ENCODE results near the gene PRR36. TPM values are rescaled to one million over a fixed set of nuclear protein-coding genes. Genes with fewer than 3 reads are reported as not detected.
A peak's percentile ranks its signal among the peaks of the same experiment; 100 is the strongest.

PRR36 gene
- under 1 TPM; 0.14 to 0.19 TPM for total RNA-seq

GRCh38 chr19:7874076-7874896 lies at the start of gene PRR36:
PRR36 (minus strand) TSS chr19:7874390; CDS start chr19:7873689, 701 bp downstream.
- intact Hi-C loops (cut with micrococcal nuclease): no loop called here

GRCh38 chr19:7923295-7924191 lies 49.4 kb upstream of the PRR36 start:
- intact Hi-C loops (cut with micrococcal nuclease): loop anchor here (5.0 kb wide), 1 partner anchor 286 kb away; the partner anchor contains the start of gene STXBP2
- Mint-ChIP-seq H3K4me1 (ENCODE audit: low read depth) (peaks cover 30% of the 10 kb centered on the region), H3K27me3 (peaks cover 3% of the 10 kb centered on the region), H3K36me3 (peaks cover 3% of the 10 kb centered on the region), H3K9me3 (no peaks in the 10 kb centered on the region), H3K27ac (no peak overlapping the region), H3K4me3 (no peak overlapping the region)
- DNase-seq: no peak
- ChIA-PET POLR2A (interaction anchor here (0.6 kb wide), 1 partner anchor 65 kb away, joined by 3 read pairs; no protein-coding TSS in a partner anchor), CTCF (interaction anchor here (0.7 to 1.4 kb wide), 3 partner anchors 20 to 69 kb away, joined by 3 to 5 read pairs (median 4); partner anchors contain the start of gene MAP2K7)

More at GRCh38 chr19:7874076-7874896, at the start of gene PRR36:
- Mint-ChIP-seq H3K4me1 (ENCODE audit: low read depth) (peaks cover 27% of the 10 kb centered on the region), H3K27ac (no peak within 1 kb of the TSS), H3K27me3 (peaks cover 21% of the 10 kb centered on the region), H3K9me3 (no peaks in the 10 kb centered on the region), H3K4me3 (peak within 1 kb of the TSS; percentile 59), H3K36me3 (no peaks in the 10 kb centered on the region)
- peak; percentile 33 for DNase-seq
- POLR2A ChIA-PET: no interaction called here
- CTCF ChIA-PET: interaction anchor here (0.6 kb wide), 1 partner anchor 16 kb away, joined by 4 read pairs; no protein-coding TSS in a partner anchor

- ChIA-PET POLR2A (no interaction called here), CTCF (interaction anchor here (0.7 to 1.4 kb wide), 3 partner anchors 19 to 69 kb away, joined by 3 to 5 read pairs (median 4); partner anchors contain the start of gene MAP2K7)
- H3K4me1 Mint-ChIP-seq (ENCODE audit: low read depth): peaks cover 30% of the 10 kb centered on the region
- no peak for DNase-seq
- peaks cover 3% of the 10 kb centered on the region for H3K36me3 Mint-ChIP-seq
- no peaks in the 10 kb centered on the region for H3K9me3 Mint-ChIP-seq
- peaks cover 6% of the 10 kb centered on the region for H3K27me3 Mint-ChIP-seq
- intact Hi-C loops (cut with micrococcal nuclease): loop anchor here (5.0 kb wide), 1 partner anchor 286 kb away; the partner anchor contains the start of gene STXBP2
- H3K27ac Mint-ChIP-seq: no peak overlapping the region
- H3K4me3 Mint-ChIP-seq: no peak overlapping the region
Observed at GRCh38 chr19:7922836-7923195, 48.6 kb upstream of the PRR36 start.

GRCh38 chr19:7921967-7922835 lies 48.0 kb upstream of the PRR36 start:
- Mint-ChIP-seq H3K4me3 (no peak overlapping the region), H3K27ac (no peak overlapping the region), H3K36me3 (peaks cover 3% of the 10 kb centered on the region), H3K9me3 (no peaks in the 10 kb centered on the region), H3K4me1 (ENCODE audit: low read depth) (peaks cover 30% of the 10 kb centered on the region), H3K27me3 (peaks cover 6% of the 10 kb centered on the region)
- ChIA-PET POLR2A (interaction anchor here (1.7 kb wide), 1 partner anchor 22 kb away, joined by 7 read pairs; the partner anchor contains the start of gene TIMM44), CTCF (interaction anchor here (0.7 to 3.5 kb wide), 5 partner anchors 18 to 53 kb away, joined by 3 to 28 read pairs (median 4); partner anchors contain the start of genes MAP2K7 and TIMM44)
- intact Hi-C loops (cut with micrococcal nuclease): loop anchor here (5.0 kb wide), 1 partner anchor 285 kb away; the partner anchor contains the start of gene STXBP2
- DNase-seq: no peak

- H3K9me3 Mint-ChIP-seq: no peaks in the 10 kb centered on the region
- CTCF ChIA-PET: interaction anchor here (0.9 to 3.5 kb wide), 8 partner anchors 8 to 353 kb away, joined by 3 to 28 read pairs (median 7); partner anchors contain the start of genes MAP2K7 and TIMM44
- H3K4me3 Mint-ChIP-seq: peak overlapping the region; percentile 83
- intact Hi-C loops (cut with micrococcal nuclease): loop anchor here (5.0 kb wide), 1 partner anchor 284 kb away; the partner anchor contains the start of gene STXBP2
- H3K27me3 Mint-ChIP-seq: peaks cover 10% of the 10 kb centered on the region
- POLR2A ChIA-PET: interaction anchor here (1.7 kb wide), 1 partner anchor 23 kb away, joined by 7 read pairs; the partner anchor contains the start of gene TIMM44
- no peak for DNase-seq
- peaks cover 3% of the 10 kb centered on the region for H3K36me3 Mint-ChIP-seq
- H3K27ac Mint-ChIP-seq: peak overlapping the region; percentile 84
- H3K4me1 Mint-ChIP-seq (ENCODE audit: low read depth): peaks cover 32% of the 10 kb centered on the region
Observed at GRCh38 chr19:7921302-7921966, 47.2 kb upstream of the PRR36 start.

- ChIA-PET POLR2A (interaction anchor here (1.1 to 1.7 kb wide), 3 partner anchors 14 to 23 kb away, joined by 3 to 7 read pairs (median 7); partner anchors contain the start of genes MAP2K7 and TIMM44), CTCF (interaction anchor here (0.9 to 3.5 kb wide), 9 partner anchors 8 to 567 kb away, joined by 3 to 28 read pairs (median 6); partner anchors contain the start of genes MAP2K7 and TIMM44)
- intact Hi-C loops (cut with micrococcal nuclease): loop anchor here (1.0 to 5.0 kb wide), 5 partner anchors 17 to 283 kb away; partner anchors contain the start of genes MAP2K7, STXBP2 and TIMM44
- peaks cover 3% of the 10 kb centered on the region for H3K36me3 Mint-ChIP-seq
- DNase-seq: peak; percentile 100
- peak overlapping the region; percentile 84 for H3K27ac Mint-ChIP-seq
- no peaks in the 10 kb centered on the region for H3K9me3 Mint-ChIP-seq
- peaks cover 31% of the 10 kb centered on the region for H3K4me1 Mint-ChIP-seq (ENCODE audit: low read depth)
- H3K27me3 Mint-ChIP-seq: peaks cover 14% of the 10 kb centered on the region
- H3K4me3 Mint-ChIP-seq: peak overlapping the region; percentile 83
Observed at GRCh38 chr19:7920519-7921301, 46.5 kb upstream of the PRR36 start.

- Mint-ChIP-seq H3K27ac (peak within 1 kb of the TSS; percentile 84), H3K27me3 (peaks cover 22% of the 10 kb centered on the region), H3K4me1 (ENCODE audit: low read depth) (peaks cover 33% of the 10 kb centered on the region), H3K4me3 (peak within 1 kb of the TSS; percentile 83), H3K36me3 (peaks cover 3% of the 10 kb centered on the region), H3K9me3 (no peaks in the 10 kb centered on the region)
- POLR2A ChIA-PET: interaction anchor here (0.9 to 1.7 kb wide), 4 partner anchors 13 to 24 kb away, joined by 3 to 7 read pairs (median 6); partner anchors contain the start of genes MAP2K7 and TIMM44
- peak; percentile 98 for DNase-seq
- intact Hi-C loops (cut with micrococcal nuclease): loop anchor here (1.0 to 5.0 kb wide), 5 partner anchors 17 to 283 kb away; partner anchors contain the start of genes MAP2K7, STXBP2 and TIMM44
- CTCF ChIA-PET: interaction anchor here (0.5 to 3.5 kb wide), 9 partner anchors 9 to 566 kb away, joined by 3 to 28 read pairs (median 6); partner anchors contain the start of genes MAP2K7 and TIMM44
Observed at GRCh38 chr19:7919610-7920518, 45.7 kb upstream of the PRR36 start, which contains the start of gene SNAPC2. SNAPC2 (plus strand) TSS chr19:7920338; CDS start chr19:7920367, 29 bp downstream.

- POLR2A ChIA-PET: interaction anchor here (0.7 to 1.1 kb wide), 3 partner anchors 15 to 25 kb away, joined by 3 to 5 read pairs (median 3); partner anchors contain the start of gene TIMM44
- Mint-ChIP-seq H3K27me3 (peaks cover 23% of the 10 kb centered on the region), H3K27ac (no peak overlapping the region), H3K36me3 (peaks cover 3% of the 10 kb centered on the region), H3K4me3 (no peak overlapping the region), H3K4me1 (ENCODE audit: low read depth) (peaks cover 32% of the 10 kb centered on the region), H3K9me3 (no peaks in the 10 kb centered on the region)
- DNase-seq: no peak
- CTCF ChIA-PET: interaction anchor here (0.9 to 4.0 kb wide), 8 partner anchors 10 to 50 kb away, joined by 3 to 28 read pairs (median 16); partner anchors contain the start of genes MAP2K7 and TIMM44
- intact Hi-C loops (cut with micrococcal nuclease): no loop called here
Observed at GRCh38 chr19:7918615-7919421, 44.6 kb upstream of the PRR36 start.

Measured in activated CD4-positive, alpha-beta memory T cell treated with anti-CD3 and anti-CD28 coated beads for 36 hours (primary cell).